IMR-90 (cell line): ENCODE data around the gene RNPEP. TPM values are rescaled to one million over a fixed set of nuclear protein-coding genes. Genes with fewer than 3 reads are reported as not detected.

Experiments
- ATAC-seq: fragments of 200-7000 bp; cut with Tn5 transposase; 2 replicates; pipeline ENCODE4 v1.9.1; 2020; ENCODE audit warnings: low read depth, mild to moderate bottlenecking, moderate library complexity
- BruUV-seq: library from RNA; stranded (reverse); fragments of 400-500 nt; replicated peaks from 2 replicates; lab custom pipeline; 2021; lab: Mats Ljungman, UMichigan
- CTCF ChIA-PET: fragments of 300-600 bp; formaldehyde crosslinking; extraction: SDS; loops from one replicate; lab custom pipeline; 2021; ENCODE audit warnings: antibody characterized with exemption; lab: Yijun Ruan, JAX
- POLR2A ChIA-PET: fragments of 300-600 bp; sonication (Branson Sonifier 250); formaldehyde crosslinking; loops from one replicate; lab custom pipeline; 2022; ENCODE audit warnings: antibody characterized with exemption; ENCODE audit not compliant: unreplicated experiment; lab: Charles Lee
- DNase-seq: peaks from one replicate; pipeline ENCODE4 v3.0.0; 2013
- H2AFZ ChIP-seq: replicated peaks from 2 replicates; pipeline ENCODE3; 2013; ENCODE audit warnings: low read length, mild to moderate bottlenecking; ENCODE audit not compliant: poor library complexity
- H2AK5ac ChIP-seq: 2 replicates; pipeline ENCODE4 v1.6.1; 2013; ENCODE audit warnings: low read depth, low read length, inconsistent platforms
- H2AK9ac ChIP-seq: replicated peaks from 2 replicates; pipeline ENCODE3; 2013; ENCODE audit warnings: mild to moderate bottlenecking, low read depth, low read length, moderate library complexity; ENCODE audit not compliant: poor library complexity
- H2BK120ac ChIP-seq: 2 replicates; pipeline ENCODE4 v1.6.1; 2013; ENCODE audit warnings: low read depth, low read length, inconsistent platforms
- H2BK15ac ChIP-seq: 3 replicates; pipeline ENCODE4 v1.6.1; 2013; ENCODE audit warnings: low read depth, low read length, inconsistent platforms
- H2BK20ac ChIP-seq: 2 replicates; pipeline ENCODE4 v1.6.1; 2013; ENCODE audit warnings: low read depth, mild to moderate bottlenecking, inconsistent platforms, low read length, moderate library complexity
- H2BK5ac ChIP-seq: 2 replicates; pipeline ENCODE4 v1.6.1; 2013; ENCODE audit warnings: mild to moderate bottlenecking, low read depth, low read length, inconsistent platforms; ENCODE audit not compliant: poor library complexity, severe bottlenecking
- H3K14ac ChIP-seq: replicated peaks from 2 replicates; pipeline ENCODE4 v1.6.1; 2013; ENCODE audit warnings: low read depth, low read length, inconsistent platforms
- H3K18ac ChIP-seq: 2 replicates; pipeline ENCODE4 v1.6.1; 2013; ENCODE audit warnings: low read depth, low read length, control low read depth
- H3K23ac ChIP-seq: 2 replicates; pipeline ENCODE4 v1.6.1; 2013; ENCODE audit warnings: low read depth, low read length, inconsistent platforms
- H3K27ac ChIP-seq: 2 replicates; pipeline ENCODE4 v1.5.1; 2013; ENCODE audit warnings: mild to moderate bottlenecking, control low read depth, low read length; ENCODE audit not compliant: insufficient read depth
- H3K27me3 ChIP-seq: 2 replicates; pipeline ENCODE4 v1.6.1; 2013; ENCODE audit warnings: low read length; ENCODE audit not compliant: control insufficient read depth, insufficient read depth
- H3K36me3 ChIP-seq: 2 replicates; pipeline ENCODE4 v1.6.1; 2013; ENCODE audit warnings: low read length, mixed read lengths; ENCODE audit not compliant: control insufficient read depth, insufficient read depth
- H3K4ac ChIP-seq: 2 replicates; pipeline ENCODE4 v1.6.1; 2013; ENCODE audit warnings: low read depth, low read length, inconsistent platforms
- H3K4me1 ChIP-seq: 2 replicates; pipeline ENCODE4 v1.6.1; 2013; ENCODE audit warnings: low read length, mixed read lengths; ENCODE audit not compliant: control insufficient read depth, insufficient read depth
- H3K4me2 ChIP-seq: 2 replicates; pipeline ENCODE4 v1.6.1; 2013; ENCODE audit warnings: low read depth, mild to moderate bottlenecking, control low read depth, low read length, moderate library complexity
- H3K4me3 ChIP-seq: 2 replicates; pipeline ENCODE4 v1.5.1; 2013; ENCODE audit warnings: low read depth, mild to moderate bottlenecking, control low read depth, low read length, moderate library complexity; ENCODE audit not compliant: insufficient read depth
- H3K56ac ChIP-seq: 2 replicates; pipeline ENCODE4 v1.6.1; 2013; ENCODE audit warnings: low read length, inconsistent platforms; ENCODE audit not compliant: insufficient read depth; ENCODE audit errors: extremely low read depth
- H3K79me1 ChIP-seq, 2 experiments: 2 replicates each; pipeline ENCODE4 v1.6.1; 2013; ENCODE audit warnings: low read length in 2 of 2, inconsistent platforms in 1 of 2, low read depth in 1 of 2
- H3K9ac ChIP-seq: 2 replicates; pipeline ENCODE4 v1.6.1; 2013; ENCODE audit warnings: low read depth, low read length, control low read depth
- H3K9me1 ChIP-seq: 2 replicates; pipeline ENCODE4 v1.6.1; 2013; ENCODE audit warnings: low read length, inconsistent platforms; ENCODE audit not compliant: insufficient read depth
- H3K9me3 ChIP-seq: 2 replicates; pipeline ENCODE4 v1.6.1; 2013; ENCODE audit warnings: low read length; ENCODE audit not compliant: control insufficient read depth, insufficient read depth
- H4K20me1 ChIP-seq: 2 replicates; pipeline ENCODE4 v1.6.1; 2013; ENCODE audit warnings: low read length, inconsistent platforms; ENCODE audit not compliant: insufficient read depth
- H4K5ac ChIP-seq: 2 replicates; pipeline ENCODE4 v1.6.1; 2013; ENCODE audit warnings: mild to moderate bottlenecking, low read depth, low read length, control low read depth
- H4K8ac ChIP-seq, 2 experiments: 2 replicates each; pipeline ENCODE4 v1.6.1; 2013; ENCODE audit warnings: low read depth in 2 of 2, low read length in 2 of 2, control low read depth in 1 of 2, inconsistent platforms in 1 of 2
- H4K91ac ChIP-seq: 2 replicates; pipeline ENCODE4 v1.6.1; 2013; ENCODE audit warnings: low read depth, low read length, inconsistent platforms; ENCODE audit not compliant: insufficient read depth
- CEBPB ChIP-seq: IDR thresholded peaks from 2 replicates; pipeline ENCODE4 v1.6.1; 2012; ENCODE audit warnings: low read depth, low read length, improper control_type of control experiment
- CHD1 ChIP-seq: IDR thresholded peaks from 2 replicates; pipeline ENCODE4 v1.6.1; 2012; ENCODE audit warnings: low read depth, low read length, improper control_type of control experiment
- FOS ChIP-seq: fragments of 150-350 bp; IDR thresholded peaks from 2 replicates; pipeline ENCODE4 v1.6.1; 2016; ENCODE audit warnings: low read depth, low read length
- MAFK ChIP-seq: IDR thresholded peaks from 2 replicates; pipeline ENCODE4 v1.6.1; 2012; ENCODE audit warnings: low read depth, low read length, improper control_type of control experiment
- NFE2L2 ChIP-seq: fragments of 150-350 bp; IDR thresholded peaks from 2 replicates; pipeline ENCODE4 v1.6.1; 2016; ENCODE audit warnings: low read depth, mild to moderate bottlenecking, low read length
- POLR2A ChIP-seq: IDR thresholded peaks from 2 replicates; pipeline ENCODE4 v1.6.1; 2012; ENCODE audit warnings: mild to moderate bottlenecking, low read depth, low read length
- RAD21 ChIP-seq: IDR thresholded peaks from 2 replicates; pipeline ENCODE4 v1.6.1; 2012; ENCODE audit warnings: low read length, improper control_type of control experiment
- RCOR1 ChIP-seq: IDR thresholded peaks from 2 replicates; pipeline ENCODE4 v1.6.1; 2012; ENCODE audit warnings: mild to moderate bottlenecking, low read length, improper control_type of control experiment; ENCODE audit not compliant: insufficient replicate concordance
- RFX5 ChIP-seq: IDR thresholded peaks from 2 replicates; pipeline ENCODE4 v1.8.0; 2012; ENCODE audit warnings: low read depth, mild to moderate bottlenecking, low read length, moderate library complexity
- SMC3 ChIP-seq: fragments of 150-350 bp; IDR thresholded peaks from 2 replicates; pipeline ENCODE4 v1.6.1; 2016; ENCODE audit warnings: low read depth, mild to moderate bottlenecking, antibody characterized with exemption, low read length, moderate library complexity
- WGBS, 2 experiments: methylation state at CpG; one replicate each; pipeline versions ENCODE4 v1.1.5 to v1.1.7; 2013; ENCODE audit warnings: missing lambda C conversion rate in 2 of 2; ENCODE audit not compliant: insufficient read length in 1 of 2; ENCODE audit errors: extremely low coverage in 2 of 2; 5-methylcytosine and 5-hydroxymethylcytosine counted together
- dilution Hi-C: fragments of 300-500 bp; cut with HindIII; formaldehyde crosslinking; loops from one replicate; pipeline ENCODE4 v1.14.3; 2018; ENCODE audit warnings: low sequenced_read_pairs; ENCODE audit not compliant: unreplicated experiment
- in situ Hi-C: fragments of 300-500 bp; cut with MboI; formaldehyde crosslinking; loops from 3 replicates; pipeline ENCODE4 v1.14.3; 2019; ENCODE audit warnings: low sequenced_read_pairs, inconsistent platforms, mixed read lengths
- intact Hi-C: fragments of 100-400 bp; cut with micrococcal nuclease; formaldehyde crosslinking; loops from 2 replicates; pipeline ENCODE4 v1.10.0; 2022
- polyA plus RNA-seq, 3 experiments: library from polyadenylated mRNA; depleted of rRNA; stranded (reverse); fragments of >200 nt; gene quantifications; 2 replicates each; pipeline ENCODE4 v1.2.3, GENCODE V29; 2012; ENCODE audit warnings: low replicate concordance in 1 of 3
- total RNA-seq: library from RNA; depleted of rRNA; stranded (reverse); fragments of >200 nt; gene quantifications from 2 replicates; pipeline ENCODE4 v1.2.3, GENCODE V29; 2012
- TF ChIP-seq, protein P1 (sequence below): fragments of 150-350 bp; IDR thresholded peaks from 2 replicates; pipeline ENCODE4 v1.6.1; 2016; ENCODE audit warnings: low read depth, mild to moderate bottlenecking, low read length, moderate library complexity, borderline replicate concordance
- TF ChIP-seq, protein P2 (sequence below): fragments of 150-350 bp; IDR thresholded peaks from 2 replicates; pipeline ENCODE4 v1.6.1; 2017; ENCODE audit warnings: mild to moderate bottlenecking, antibody characterized with exemption, low read length, low read depth
- TF ChIP-seq, protein P3 (sequence below): conservative IDR thresholded peaks from 2 replicates; pipeline ENCODE4 v1.5.1; 2012; ENCODE audit warnings: mild to moderate bottlenecking, low read depth, low read length, improper control_type of control experiment

RNPEP gene
- total and polyA plus RNA-seq, 2 of the 4 experiments (the other 2 are of a cell fraction) = 49.8 to 75.4 TPM

DNA sequence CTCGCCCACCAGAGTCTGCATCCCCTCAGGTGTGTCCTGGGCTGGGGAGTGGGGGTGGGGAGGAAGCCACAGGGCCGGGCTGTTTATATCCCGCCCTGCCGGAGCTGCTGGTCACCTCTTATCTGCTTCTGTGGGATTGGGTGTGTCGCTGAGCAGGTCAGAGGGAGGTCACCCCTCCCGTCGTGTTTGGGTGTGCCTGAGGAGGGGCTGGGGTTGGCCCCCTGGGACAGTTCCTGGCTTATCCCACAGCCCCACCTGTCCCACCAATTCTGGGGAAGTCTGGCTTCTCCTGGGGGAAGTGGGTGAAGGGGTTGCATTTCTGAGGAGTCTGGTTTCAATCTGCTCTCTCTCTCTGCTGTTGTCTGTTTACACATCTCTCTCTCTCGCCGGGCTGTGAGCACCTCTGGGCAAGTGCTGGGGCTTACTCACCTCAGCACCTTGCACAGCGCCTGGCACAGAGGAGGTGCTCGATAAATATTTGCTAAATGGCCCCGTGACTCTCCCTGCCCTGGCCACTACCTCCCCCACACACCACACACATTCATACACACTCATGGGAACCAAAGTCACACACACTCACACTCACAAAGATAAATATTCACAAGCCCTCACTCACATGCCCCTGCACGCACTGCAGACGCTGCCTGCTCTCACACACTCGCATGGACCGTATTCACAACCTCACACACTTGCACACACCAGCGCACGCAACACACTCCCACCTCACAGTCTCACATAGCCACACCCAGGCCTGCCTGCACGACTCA lies 36.2 kb downstream of the RNPEP start:
- DNase-seq = no peak

More for the DNA sequence above, 36.2 kb downstream of the RNPEP start:
- in situ Hi-C loops (no loop called here), dilution Hi-C loops (no loop called here), intact Hi-C loops (no loop called here)
- no peak overlapping the region for H3K27ac ChIP-seq
- H4K91ac ChIP-seq = no peak overlapping the region
- H3K9ac ChIP-seq = no peak overlapping the region
- no peak overlapping the region for H2BK15ac ChIP-seq
- BruUV-seq = no TSS peak
- H4K20me1 ChIP-seq = no peaks in the 10 kb centered on the region
- 0 out of 2 replicates have a peak overlapping the region, but pooled peaks have one; percentile 14 for H3K14ac ChIP-seq
- no peaks in the 10 kb centered on the region for H3K36me3 ChIP-seq
- no peak overlapping the region for H4K5ac ChIP-seq
- ChIA-PET POLR2A (no interaction called here), CTCF (no interaction called here)
- no peak overlapping the region for H2AK9ac ChIP-seq
- peak overlapping the region; percentile 25; the same call in 1 of the 2 replicates for H2AK5ac ChIP-seq
- H3K27me3 ChIP-seq = peaks cover 12% of the 10 kb centered on the region
- peak overlapping the region; percentile 26 for H2AFZ ChIP-seq
- H3K18ac ChIP-seq = no peak overlapping the region
- no peak overlapping the region for H3K4ac ChIP-seq
- 58% methylated on average over 11 of the region's 19 CpGs; no CpG with 5 or more reads in 1 of the 2 experiments for WGBS, 2 experiments
- H3K4me1 ChIP-seq = peaks cover 18% of the 10 kb centered on the region
- TF ChIP-seq, protein P1, sequence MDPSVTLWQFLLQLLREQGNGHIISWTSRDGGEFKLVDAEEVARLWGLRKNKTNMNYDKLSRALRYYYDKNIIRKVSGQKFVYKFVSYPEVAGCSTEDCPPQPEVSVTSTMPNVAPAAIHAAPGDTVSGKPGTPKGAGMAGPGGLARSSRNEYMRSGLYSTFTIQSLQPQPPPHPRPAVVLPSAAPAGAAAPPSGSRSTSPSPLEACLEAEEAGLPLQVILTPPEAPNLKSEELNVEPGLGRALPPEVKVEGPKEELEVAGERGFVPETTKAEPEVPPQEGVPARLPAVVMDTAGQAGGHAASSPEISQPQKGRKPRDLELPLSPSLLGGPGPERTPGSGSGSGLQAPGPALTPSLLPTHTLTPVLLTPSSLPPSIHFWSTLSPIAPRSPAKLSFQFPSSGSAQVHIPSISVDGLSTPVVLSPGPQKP = no peak
- no peak for TF ChIP-seq RFX5
- TF ChIP-seq RAD21 = no peak
- no peak for TF ChIP-seq FOS
- TF ChIP-seq MAFK = no peak
- no peak for TF ChIP-seq CEBPB
- TF ChIP-seq, protein P2, sequence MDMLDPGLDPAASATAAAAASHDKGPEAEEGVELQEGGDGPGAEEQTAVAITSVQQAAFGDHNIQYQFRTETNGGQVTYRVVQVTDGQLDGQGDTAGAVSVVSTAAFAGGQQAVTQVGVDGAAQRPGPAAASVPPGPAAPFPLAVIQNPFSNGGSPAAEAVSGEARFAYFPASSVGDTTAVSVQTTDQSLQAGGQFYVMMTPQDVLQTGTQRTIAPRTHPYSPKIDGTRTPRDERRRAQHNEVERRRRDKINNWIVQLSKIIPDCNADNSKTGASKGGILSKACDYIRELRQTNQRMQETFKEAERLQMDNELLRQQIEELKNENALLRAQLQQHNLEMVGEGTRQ = no peak
- no peak for TF ChIP-seq CHD1
- TF ChIP-seq, protein P3, sequence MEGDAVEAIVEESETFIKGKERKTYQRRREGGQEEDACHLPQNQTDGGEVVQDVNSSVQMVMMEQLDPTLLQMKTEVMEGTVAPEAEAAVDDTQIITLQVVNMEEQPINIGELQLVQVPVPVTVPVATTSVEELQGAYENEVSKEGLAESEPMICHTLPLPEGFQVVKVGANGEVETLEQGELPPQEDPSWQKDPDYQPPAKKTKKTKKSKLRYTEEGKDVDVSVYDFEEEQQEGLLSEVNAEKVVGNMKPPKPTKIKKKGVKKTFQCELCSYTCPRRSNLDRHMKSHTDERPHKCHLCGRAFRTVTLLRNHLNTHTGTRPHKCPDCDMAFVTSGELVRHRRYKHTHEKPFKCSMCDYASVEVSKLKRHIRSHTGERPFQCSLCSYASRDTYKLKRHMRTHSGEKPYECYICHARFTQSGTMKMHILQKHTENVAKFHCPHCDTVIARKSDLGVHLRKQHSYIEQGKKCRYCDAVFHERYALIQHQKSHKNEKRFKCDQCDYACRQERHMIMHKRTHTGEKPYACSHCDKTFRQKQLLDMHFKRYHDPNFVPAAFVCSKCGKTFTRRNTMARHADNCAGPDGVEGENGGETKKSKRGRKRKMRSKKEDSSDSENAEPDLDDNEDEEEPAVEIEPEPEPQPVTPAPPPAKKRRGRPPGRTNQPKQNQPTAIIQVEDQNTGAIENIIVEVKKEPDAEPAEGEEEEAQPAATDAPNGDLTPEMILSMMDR = no peak
- no peak for TF ChIP-seq SMC3
- no peak for TF ChIP-seq NFE2L2
- no peak for TF ChIP-seq RCOR1
- TF ChIP-seq POLR2A = no peak
- H3K56ac ChIP-seq = no peak overlapping the region
- no peak overlapping the region for H2BK120ac ChIP-seq
- no peak overlapping the region for H2BK5ac ChIP-seq
- H3K4me3 ChIP-seq = no peak overlapping the region
- no peaks in the 10 kb centered on the region; the same call in 1 of the 2 replicates for H3K9me1 ChIP-seq
- H3K23ac ChIP-seq = 0 out of 2 replicates have a peak overlapping the region, but pooled peaks have one; percentile 24
- H4K8ac ChIP-seq = no peak overlapping the region
- ATAC-seq = peak; percentile 16; the same call in 1 of the 2 replicates
- no peak overlapping the region for H2BK20ac ChIP-seq
- H3K4me2 ChIP-seq = no peak overlapping the region
- H3K79me1 ChIP-seq = no peaks in the 10 kb centered on the region
- no peaks in the 10 kb centered on the region for H3K9me3 ChIP-seq
